Thyroid gland (tissue), 4 donors: Measurements from ENCODE around the gene PLEKHN1. TPM values are rescaled to one million over a fixed set of nuclear protein-coding genes. Genes with fewer than 3 reads are reported as not detected.

Experiments
- DNase-seq, 2 donors: peaks; one replicate each; pipeline ENCODE4 v3.0.0-alpha.2; 2019
- H3K27ac ChIP-seq, 3 donors: fragments of 200-600 bp; sonication (generic); 1 replicate in 2 of 3; 2 replicates in 1 of 3; pipeline ENCODE4 v1.5.1; 2016 to 2019; ENCODE audit warnings: mild to moderate bottlenecking in 1 of 3, moderate library complexity in 1 of 3
- H3K27me3 ChIP-seq: fragments of 200-600 bp; sonication (generic); one replicate; pipeline ENCODE4 v1.5.1; 2019
- H3K36me3 ChIP-seq, 2 donors: fragments of 200-600 bp; sonication (generic); one replicate each; pipeline ENCODE4 v1.5.1; 2016 to 2019
- H3K4me1 ChIP-seq, 2 donors: fragments of 200-600 bp; sonication (generic); one replicate each; pipeline ENCODE4 v1.5.1; 2017 to 2019
- H3K4me3 ChIP-seq, 3 donors: fragments of 200-600 bp; sonication (generic); replicated peaks in 1 of 3; 1 replicate in 2 of 3; 2 replicates in 1 of 3; pipeline ENCODE4 v1.5.1; 2016; ENCODE audit warnings: mild to moderate bottlenecking in 1 of 3
- H3K9me3 ChIP-seq: fragments of 200-600 bp; sonication (generic); one replicate; pipeline ENCODE4 v1.5.1; 2017
- CTCF ChIP-seq, 6 experiments: fragments of 200-600 bp in 3 of 6; fragments of 450-650 bp in 3 of 6; sonication (generic) in 3 of 6; IDR thresholded peaks; one replicate each; pipeline ENCODE4 v1.5.1; 2016 to 2019; ENCODE audit warnings: antibody characterized with exemption in 6 of 6, mild to moderate bottlenecking in 2 of 6, inconsistent platforms in 1 of 6, moderate library complexity in 1 of 6
- POLR2A ChIP-seq, 2 donors: fragments of 450-650 bp; IDR thresholded peaks; one replicate each; pipeline ENCODE4 v1.6.1; 2017; ENCODE audit warnings: antibody characterized with exemption in 2 of 2, mild to moderate bottlenecking in 2 of 2, moderate library complexity in 1 of 2
- WGBS, 2 donors: methylation state at CpG; one replicate each; pipeline ENCODE4 v1.1.5; 2017; 5-methylcytosine and 5-hydroxymethylcytosine counted together
- intact Hi-C: fragments of 100-400 bp; cut with DNase I; formaldehyde crosslinking; loops from one replicate; pipeline ENCODE4 v1.15.1; 2023
- total RNA-seq, 4 donors: library from RNA; depleted of rRNA; stranded (reverse); fragments of >200 nt; gene quantifications; one replicate each; pipeline ENCODE4 v1.2.3, GENCODE V29; 2016

PLEKHN1 gene
- total RNA-seq, 4 donors from 2014 or later, result 0.25 to 0.27 TPM; not detected in 2

GRCh38 chr1:965526-966134 lies 652 bp upstream of the PLEKHN1 start:
- no peak for TF ChIP-seq CTCF (IDR thresholded peaks at IDR 0.05)
- TF ChIP-seq POLR2A (IDR thresholded peaks at IDR 0.05), result no peak
- DNase-seq, result no peak
- WGBS, 2 donors, result 86 to 100% methylated on average over 2 to 17 of the region's 26 CpGs
- intact Hi-C loops, result no loop called here
- H3K4me1 ChIP-seq, result peaks cover 8 to 27% of the 10 kb centered on the region in 2 donors
- no peak overlapping the region for H3K4me3 ChIP-seq
- H3K27ac ChIP-seq, result no peak overlapping the region
- H3K27me3 ChIP-seq, result no peaks in the 10 kb centered on the region
- no peaks in the 10 kb centered on the region for H3K9me3 ChIP-seq
- H3K36me3 ChIP-seq, result no peaks in the 10 kb centered on the region

- Histone ChIP-seq H3K4me3 (peak overlapping the region; percentile 4 to 58 (median 36)), H3K4me1 (peaks cover 8 to 22% of the 10 kb centered on the region in 2 donors), H3K36me3 (no peaks in the 10 kb centered on the region), H3K27me3 (peaks cover 6% of the 10 kb centered on the region), H3K27ac (peak overlapping the region in 2 of 3 donors; percentile 6 to 55), H3K9me3 (no peaks in the 10 kb centered on the region)
- intact Hi-C loops, result no loop called here
- no peak for TF ChIP-seq CTCF (IDR thresholded peaks at IDR 0.05)
- peak in 1 of 2 donors; percentile 21 for TF ChIP-seq POLR2A (IDR thresholded peaks at IDR 0.05)
- DNase-seq, result peak; percentile 60 to 64
- WGBS, 2 donors, result 1 to 7% methylated on average over 6 to 23 of the region's 60 CpGs
Measured at GRCh38 chr1:966704-967300, 520 bp downstream of the PLEKHN1 start.

GRCh38 chr1:967466-968343 lies 1.4 kb downstream of the PLEKHN1 start:
- TF ChIP-seq POLR2A (IDR thresholded peaks at IDR 0.05) (no peak), CTCF (IDR thresholded peaks at IDR 0.05) (no peak)
- no peak for DNase-seq
- Histone ChIP-seq H3K27ac (no peak overlapping the region), H3K4me1 (peaks cover 8 to 23% of the 10 kb centered on the region in 2 donors), H3K9me3 (no peaks in the 10 kb centered on the region), H3K36me3 (no peaks in the 10 kb centered on the region), H3K27me3 (peaks cover 6% of the 10 kb centered on the region), H3K4me3 (no peak overlapping the region)
- WGBS, 2 donors, result 55 to 79% methylated on average over 7 to 21 of the region's 23 CpGs
- intact Hi-C loops, result no loop called here

- no peak overlapping the region for H3K4me3 ChIP-seq
- H3K4me1 ChIP-seq, result peaks cover 12 to 33% of the 10 kb centered on the region in 2 donors
- WGBS, 2 donors, result 84 to 85% methylated on average over 15 of the region's 15 CpGs
- TF ChIP-seq CTCF (IDR thresholded peaks at IDR 0.05) (no peak), POLR2A (IDR thresholded peaks at IDR 0.05) (no peak)
- no peaks in the 10 kb centered on the region for H3K36me3 ChIP-seq
- no peaks in the 10 kb centered on the region for H3K9me3 ChIP-seq
- H3K27ac ChIP-seq, result no peak overlapping the region
- intact Hi-C loops, result no loop called here
- H3K27me3 ChIP-seq, result peaks cover 6% of the 10 kb centered on the region
- DNase-seq, result no peak
Measured at GRCh38 chr1:969260-969855, 3.1 kb downstream of the PLEKHN1 start.
